ENCODE measurements around the gene NFXL1. TPM values are rescaled to one million over a fixed set of nuclear protein-coding genes. Genes with fewer than 3 reads are reported as not detected.

Gene NFXL1
- total and polyA plus RNA-seq, 10 of the 15 experiments (the other 5 are each of a cell fraction or from before 2014, with no cell fraction given): 8.1 to 16.5 (median 13.1) TPM

DNA sequence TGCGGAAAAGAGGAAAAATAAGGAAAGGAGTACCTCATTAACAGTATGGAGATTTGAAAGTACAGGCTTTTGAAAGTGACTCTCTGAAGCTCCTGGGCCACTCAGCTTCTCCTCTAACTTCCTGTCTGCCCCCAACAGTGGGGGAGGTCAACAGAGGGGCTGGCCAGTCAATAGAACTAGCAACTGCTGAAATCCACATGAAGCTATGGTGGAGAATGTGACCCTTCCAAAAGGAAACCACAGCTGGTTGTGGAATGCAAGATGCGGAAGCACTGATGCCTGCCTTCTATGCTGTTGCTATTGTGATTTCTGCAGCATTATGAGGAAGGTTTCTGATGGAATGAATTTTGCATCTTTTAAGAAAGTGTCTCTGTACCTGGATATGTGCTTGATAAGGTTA lies 78.9 kb downstream of the NFXL1 start:
- Histone ChIP-seq H3K27ac (ENCODE audit: control insufficient read depth, insufficient read depth) (no peak overlapping the region), H3K79me2 (ENCODE audit: control insufficient read depth, insufficient read depth, low read length) (no peaks in the 10 kb centered on the region), H3K36me3 (ENCODE audit: control insufficient read depth in 2 of 2, insufficient read depth in 2 of 2, low read length in 1 of 2) (no peaks in the 10 kb centered on the region), H3K4me2 (ENCODE audit: control insufficient read depth, insufficient read depth) (peak overlapping the region; percentile 100; the same call in 1 of the 2 replicates), H3K4me1 (ENCODE audit: control insufficient read depth, insufficient read depth, low read length) (peaks cover 27% of the 10 kb centered on the region), H3K9ac (ENCODE audit: control insufficient read depth, insufficient read depth, low read length) (no peak overlapping the region), H3K4me3 (no peak overlapping the region), H4K20me1 (ENCODE audit: control insufficient read depth, insufficient read depth) (no peaks in the 10 kb centered on the region), H2AFZ (ENCODE audit: control insufficient read depth, low read depth, low read length) (no peak overlapping the region), H3K9me3 (replicated peaks; ENCODE audit: control insufficient read depth, insufficient read depth, low read length) (no peaks in the 10 kb centered on the region; the same call in 2 of the 3 replicates), H3K27me3 (replicated peaks in 1 of 2; ENCODE audit: control insufficient read depth in 2 of 2, insufficient read depth in 2 of 2, low read length in 1 of 2) (no peaks in the 10 kb centered on the region)
- TF ChIP-seq EGR1 (IDR thresholded peaks at IDR 0.05; ENCODE audit: borderline replicate concordance in 1 of 2, low read depth in 2 of 2, low read length in 2 of 2): no peak
- no peak for DNase-seq (ENCODE audit: low read depth, low spot score)
- no peak for FAIRE-seq
- SMC1A ChIA-PET (ENCODE audit: uncharacterized antibody, unreplicated experiment): interaction anchor here (1.4 to 1.8 kb wide), 3 partner anchors 29 to 167 kb away, joined by 3 to 6 read pairs (median 6); no protein-coding TSS in a partner anchor
- RAD21 ChIA-PET (ENCODE audit: unreplicated experiment): interaction anchor here (1.6 to 3.3 kb wide), 4 partner anchors 98 to 166 kb away, joined by 6 to 33 read pairs (median 11); no protein-coding TSS in a partner anchor
- no peak for ATAC-seq
- in situ Hi-C loops (cut with MboI) (loop anchor here (5.0 kb wide), 1 partner anchor 148 kb away; no protein-coding TSS in a partner anchor), intact Hi-C loops (cut with micrococcal nuclease; ENCODE audit: unreplicated experiment) (loop anchor here (5.0 kb wide), 2 partner anchors 97 to 343 kb away; no protein-coding TSS in a partner anchor)
- CTCF ChIA-PET: interaction anchor here (0.6 to 9.0 kb wide), 14 partner anchors 8 to 166 kb away, joined by 3 to 153 read pairs (median 8); no protein-coding TSS in a partner anchor
- BruUV-seq (replicated peaks): no TSS peak
- POLR2A ChIA-PET: no interaction called here
- WGBS (ENCODE audit: insufficient coverage, insufficient replicate concordance, low lambda C conversion rate, missing lambda C conversion rate): 91% methylated on average over 2 of the region's 2 CpGs

DNA sequence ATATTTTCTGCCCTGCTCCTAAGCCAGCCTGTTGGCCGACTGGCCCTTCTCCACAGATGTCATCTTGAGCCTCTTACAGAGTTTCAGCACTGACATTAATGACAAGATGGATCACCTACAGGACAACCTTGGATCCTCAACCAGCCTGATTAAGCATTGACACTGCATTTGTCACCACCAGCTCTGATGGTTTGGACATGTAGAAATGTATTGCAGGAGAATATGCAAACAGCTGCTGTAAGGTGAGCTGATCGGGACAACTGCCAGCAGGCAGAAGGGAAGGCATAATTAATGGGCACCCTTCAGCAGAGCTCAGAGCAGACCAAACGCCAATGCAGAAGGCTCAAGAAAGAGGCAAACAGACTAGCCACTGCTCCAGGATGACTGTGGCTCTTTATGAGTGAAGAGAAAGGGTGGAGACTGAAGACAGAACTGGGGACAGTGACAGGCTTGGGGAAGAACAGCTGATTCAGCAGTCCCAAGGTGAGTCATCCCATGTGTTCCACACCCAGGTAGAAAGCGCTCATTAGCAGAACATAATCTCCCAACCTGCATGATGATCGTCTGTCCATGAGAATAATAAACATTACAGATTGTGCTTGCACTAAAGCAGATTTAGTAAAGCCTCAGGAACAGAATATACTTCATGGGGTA lies 83.2 kb downstream of the NFXL1 start:
- BruUV-seq (replicated peaks): no TSS peak
- RAD21 ChIA-PET (ENCODE audit: unreplicated experiment): no interaction called here
- intact Hi-C loops (cut with micrococcal nuclease; ENCODE audit: unreplicated experiment): loop anchor here (5.0 kb wide), 1 partner anchor 39 kb away; no protein-coding TSS in a partner anchor
- no peak for DNase-seq (ENCODE audit: low read depth, low spot score)
- ATAC-seq: no peak
- 18% methylated on average over 5 of the region's 5 CpGs for WGBS (ENCODE audit: insufficient coverage, insufficient replicate concordance, low lambda C conversion rate, missing lambda C conversion rate)
- SMC1A ChIA-PET (ENCODE audit: uncharacterized antibody, unreplicated experiment): interaction anchor here (0.7 to 1.7 kb wide), 4 partner anchors 9 to 120 kb away, joined by 3 to 4 read pairs (median 3); no protein-coding TSS in a partner anchor
- Histone ChIP-seq H3K27me3 (replicated peaks in 1 of 2; ENCODE audit: control insufficient read depth in 2 of 2, insufficient read depth in 2 of 2, low read length in 1 of 2) (no peaks in the 10 kb centered on the region), H3K36me3 (ENCODE audit: control insufficient read depth in 2 of 2, insufficient read depth in 2 of 2, low read length in 1 of 2) (no peaks in the 10 kb centered on the region), H3K4me2 (ENCODE audit: control insufficient read depth, insufficient read depth) (no peak overlapping the region), H3K4me1 (ENCODE audit: control insufficient read depth, insufficient read depth, low read length) (peaks cover 7% of the 10 kb centered on the region; the same call in 1 of the 2 replicates), H4K20me1 (ENCODE audit: control insufficient read depth, insufficient read depth) (no peaks in the 10 kb centered on the region), H3K27ac (ENCODE audit: control insufficient read depth, insufficient read depth) (no peak overlapping the region), H3K79me2 (ENCODE audit: control insufficient read depth, insufficient read depth, low read length) (no peaks in the 10 kb centered on the region), H3K9ac (ENCODE audit: control insufficient read depth, insufficient read depth, low read length) (no peak overlapping the region), H2AFZ (ENCODE audit: control insufficient read depth, low read depth, low read length) (no peak overlapping the region), H3K9me3 (replicated peaks; ENCODE audit: control insufficient read depth, insufficient read depth, low read length) (no peaks in the 10 kb centered on the region; the same call in 2 of the 3 replicates), H3K4me3 (no peak overlapping the region)
- POLR2A ChIA-PET: interaction anchor here (0.5 kb wide), 1 partner anchor 338 kb away, joined by 3 read pairs; no protein-coding TSS in a partner anchor
- CTCF ChIA-PET: interaction anchor here (1.2 to 2.1 kb wide), 2 partner anchors 8 to 145 kb away, joined by 3 to 6 read pairs; no protein-coding TSS in a partner anchor
- in situ Hi-C loops (cut with MboI): no loop called here
- no peak for FAIRE-seq
- TF ChIP-seq MTA2 (IDR thresholded peaks at IDR 0.05; ENCODE audit: low read depth): no peak
- TF ChIP-seq, protein P1, sequence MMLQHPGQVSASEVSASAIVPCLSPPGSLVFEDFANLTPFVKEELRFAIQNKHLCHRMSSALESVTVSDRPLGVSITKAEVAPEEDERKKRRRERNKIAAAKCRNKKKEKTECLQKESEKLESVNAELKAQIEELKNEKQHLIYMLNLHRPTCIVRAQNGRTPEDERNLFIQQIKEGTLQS (IDR thresholded peaks at IDR 0.05; ENCODE audit: borderline replicate concordance, extremely low read depth, low read depth, low read length): no peak
- TF ChIP-seq, protein P2, sequence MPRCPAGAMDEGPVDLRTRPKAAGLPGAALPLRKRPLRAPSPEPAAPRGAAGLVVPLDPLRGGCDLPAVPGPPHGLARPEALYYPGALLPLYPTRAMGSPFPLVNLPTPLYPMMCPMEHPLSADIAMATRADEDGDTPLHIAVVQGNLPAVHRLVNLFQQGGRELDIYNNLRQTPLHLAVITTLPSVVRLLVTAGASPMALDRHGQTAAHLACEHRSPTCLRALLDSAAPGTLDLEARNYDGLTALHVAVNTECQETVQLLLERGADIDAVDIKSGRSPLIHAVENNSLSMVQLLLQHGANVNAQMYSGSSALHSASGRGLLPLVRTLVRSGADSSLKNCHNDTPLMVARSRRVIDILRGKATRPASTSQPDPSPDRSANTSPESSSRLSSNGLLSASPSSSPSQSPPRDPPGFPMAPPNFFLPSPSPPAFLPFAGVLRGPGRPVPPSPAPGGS (IDR thresholded peaks at IDR 0.05; ENCODE audit: borderline replicate concordance, insufficient read depth, low read depth, low read length, poor library complexity, severe bottlenecking): no peak
- no peak for TF ChIP-seq SMC3 (IDR thresholded peaks at IDR 0.05; ENCODE audit: borderline replicate concordance, low read length)
- TF ChIP-seq TAF1 (IDR thresholded peaks at IDR 0.05; ENCODE audit: borderline replicate concordance, low read depth, low read length): no peak
- no peak for TF ChIP-seq JUNB (IDR thresholded peaks at IDR 0.05)
- no peak for TF ChIP-seq BMI1 (IDR thresholded peaks at IDR 0.05; ENCODE audit: borderline replicate concordance)
- TF ChIP-seq, protein P3, sequence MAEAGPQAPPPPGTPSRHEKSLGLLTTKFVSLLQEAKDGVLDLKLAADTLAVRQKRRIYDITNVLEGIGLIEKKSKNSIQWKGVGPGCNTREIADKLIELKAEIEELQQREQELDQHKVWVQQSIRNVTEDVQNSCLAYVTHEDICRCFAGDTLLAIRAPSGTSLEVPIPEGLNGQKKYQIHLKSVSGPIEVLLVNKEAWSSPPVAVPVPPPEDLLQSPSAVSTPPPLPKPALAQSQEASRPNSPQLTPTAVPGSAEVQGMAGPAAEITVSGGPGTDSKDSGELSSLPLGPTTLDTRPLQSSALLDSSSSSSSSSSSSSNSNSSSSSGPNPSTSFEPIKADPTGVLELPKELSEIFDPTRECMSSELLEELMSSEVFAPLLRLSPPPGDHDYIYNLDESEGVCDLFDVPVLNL (IDR thresholded peaks at IDR 0.05; ENCODE audit: low read depth, low read length): no peak
- TF ChIP-seq RAD21 (IDR thresholded peaks at IDR 0.05; ENCODE audit: insufficient read depth, low read depth, low read length): no peak
- TF ChIP-seq, protein P4, sequence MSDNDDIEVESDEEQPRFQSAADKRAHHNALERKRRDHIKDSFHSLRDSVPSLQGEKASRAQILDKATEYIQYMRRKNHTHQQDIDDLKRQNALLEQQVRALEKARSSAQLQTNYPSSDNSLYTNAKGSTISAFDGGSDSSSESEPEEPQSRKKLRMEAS (IDR thresholded peaks at IDR 0.05; ENCODE audit: low read depth, low read length): no peak
- TF ChIP-seq NFXL1 (IDR thresholded peaks at IDR 0.05; ENCODE audit: borderline replicate concordance): no peak
